ENCODE data around the gene DACT3.

DACT3 gene

GRCh38 chr19:46696866-46697203 lies 35.9 kb upstream of the DACT3 start:
- Histone ChIP-seq H3K4me3 (no peak overlapping the region), H3K27ac (peak overlapping the region in 1 of 2 donors; percentile 28)
- no peak for DNase-seq (ENCODE audit: low spot score)
- no peak for TF ChIP-seq CTCF (IDR thresholded peaks at IDR 0.05)

- Histone ChIP-seq H3K27ac (no peak overlapping the region), H3K4me3 (no peak overlapping the region)
- no peak for DNase-seq (ENCODE audit: low spot score)
- TF ChIP-seq CTCF (IDR thresholded peaks at IDR 0.05) = no peak
Measured at GRCh38 chr19:46696052-46696451, 35.1 kb upstream of the DACT3 start.

- H3K27ac ChIP-seq = no peak overlapping the region
- H3K4me3 ChIP-seq = no peak overlapping the region
- TF ChIP-seq CTCF (IDR thresholded peaks at IDR 0.05) = no peak
- DNase-seq (ENCODE audit: low spot score) = no peak
Measured at GRCh38 chr19:46693760-46694159, 32.8 kb upstream of the DACT3 start.

GRCh38 chr19:46692918-46693722 lies 32.1 kb upstream of the DACT3 start:
- H3K4me3 ChIP-seq = no peak overlapping the region
- DNase-seq (ENCODE audit: low spot score) = no peak
- no peak overlapping the region for H3K27ac ChIP-seq
- TF ChIP-seq CTCF (IDR thresholded peaks at IDR 0.05) = no peak

GRCh38 chr19:46691948-46692347 lies 31.0 kb upstream of the DACT3 start:
- Histone ChIP-seq H3K4me3 (no peak overlapping the region), H3K27ac (no peak overlapping the region)
- TF ChIP-seq CTCF (IDR thresholded peaks at IDR 0.05) = no peak
- DNase-seq (ENCODE audit: low spot score) = no peak

GRCh38 chr19:46691104-46691503 lies 30.1 kb upstream of the DACT3 start:
- Histone ChIP-seq H3K4me3 (no peak overlapping the region), H3K27ac (no peak overlapping the region)
- no peak for DNase-seq (ENCODE audit: low spot score)
- no peak for TF ChIP-seq CTCF (IDR thresholded peaks at IDR 0.05)

GRCh38 chr19:46689358-46689757 lies 28.4 kb upstream of the DACT3 start:
- Histone ChIP-seq H3K27ac (no peak overlapping the region), H3K4me3 (no peak overlapping the region)
- DNase-seq (ENCODE audit: low spot score) = no peak
- TF ChIP-seq CTCF (IDR thresholded peaks at IDR 0.05) = no peak
